Spleen (tissue), 11 donors: ENCODE measurements around the gene MIS18BP1. TPM values are rescaled to one million over a fixed set of nuclear protein-coding genes. Genes with fewer than 3 reads are reported as not detected.

Experiments used
- DNase-seq: peaks from one replicate; pipeline ENCODE4 v3.0.0-alpha.2; 2020
- H3K27ac ChIP-seq, 8 donors: fragments of 200-600 bp; sonication (generic) in 7 of 8; 1 replicate in 4 of 8; 2 replicates in 4 of 8; pipeline versions ENCODE4 v1.5.0 to v1.8.0; 2016 to 2021; ENCODE audit warnings: inconsistent platforms in 4 of 8, mild to moderate bottlenecking in 4 of 8, moderate library complexity in 1 of 8
- H3K27me3 ChIP-seq, 7 donors: fragments of 200-600 bp; sonication (generic) in 6 of 7; replicated peaks in 1 of 7; 1 replicate in 4 of 7; 2 replicates in 3 of 7; pipeline versions ENCODE4 v1.5.0 to v1.8.0; 2016 to 2021; ENCODE audit warnings: inconsistent platforms in 3 of 7, mild to moderate bottlenecking in 1 of 7
- H3K36me3 ChIP-seq, 6 donors: fragments of 200-600 bp; sonication (generic) in 5 of 6; 1 replicate in 4 of 6; 2 replicates in 2 of 6; pipeline versions ENCODE4 v1.5.0 to v1.8.0; 2016 to 2021; ENCODE audit warnings: inconsistent platforms in 2 of 6
- H3K4me1 ChIP-seq, 6 donors: fragments of 200-600 bp; sonication (generic) in 5 of 6; 1 replicate in 3 of 6; 2 replicates in 3 of 6; pipeline versions ENCODE4 v1.5.0 to v1.8.0; 2016 to 2021; ENCODE audit warnings: inconsistent platforms in 3 of 6
- H3K4me3 ChIP-seq, 8 donors: fragments of 200-600 bp; sonication (generic) in 7 of 8; 1 replicate in 4 of 8; 2 replicates in 4 of 8; pipeline versions ENCODE4 v1.5.0 to v1.8.0; 2016 to 2021; ENCODE audit warnings: inconsistent platforms in 4 of 8, mild to moderate bottlenecking in 4 of 8, moderate library complexity in 2 of 8
- H3K9me3 ChIP-seq, 8 donors: fragments of 200-600 bp; sonication (generic) in 7 of 8; 1 replicate in 4 of 8; 2 replicates in 4 of 8; pipeline versions ENCODE4 v1.5.0 to v1.8.0; 2016 to 2021; ENCODE audit warnings: inconsistent platforms in 4 of 8
- POLR2A ChIP-seq, 3 donors: fragments of 450-650 bp; IDR thresholded peaks; one replicate each; pipeline ENCODE4 v1.5.1; 2017; ENCODE audit warnings: antibody characterized with exemption in 3 of 3, mild to moderate bottlenecking in 1 of 3
- POLR2AphosphoS5 ChIP-seq, 3 donors: sonication (generic); formaldehyde crosslinking; IDR thresholded peaks; one replicate each; pipeline ENCODE4 v1.5.1; 2017; ENCODE audit warnings: antibody characterized with exemption in 3 of 3
- WGBS, 5 donors: extraction: QIAGEN DNeasy Blood & Tissue Kit in 3 of 5; methylation state at CpG; one replicate each; pipeline versions ENCODE4 v1.1.5 to v1.1.7; 2013 to 2018; 5-methylcytosine and 5-hydroxymethylcytosine counted together
- intact Hi-C: fragments of 100-400 bp; cut with DNase I; formaldehyde crosslinking; loops from one replicate; pipeline ENCODE4 v1.15.0; 2023; ENCODE audit warnings: low total_unique reads
- polyA plus RNA-seq, 3 donors: library from polyadenylated mRNA; stranded (reverse); fragments of 200-250 nt; gene quantifications; one replicate each; pipeline ENCODE4 v1.2.1, GENCODE V29; 2013
- total RNA-seq, 7 donors: library from RNA; depleted of rRNA in 3 of 7; stranded (reverse); fragments of >200 nt in 3 of 7; fragmentation: NEBNext Ultra II Directional in 4 of 7; extraction: Animal tissue kit (Norgen Biotek cat#: 25700) in 4 of 7; gene quantifications; one replicate each; pipeline versions ENCODE4 v1.1.0 to v1.2.1, GENCODE V29; 2016 to 2021
- TF ChIP-seq, protein P1 (sequence below), 11 experiments: fragments of 200-600 bp in 7 of 11; fragments of 450-650 bp in 4 of 11; sonication (generic) in 4 of 11; IDR thresholded peaks in 8 of 11; conservative IDR thresholded peaks in 3 of 11; 1 replicate in 7 of 11; 2 replicates in 4 of 11; pipeline versions ENCODE4 v1.4.0 to v1.8.0; 2016 to 2021; ENCODE audit warnings: antibody characterized with exemption in 11 of 11, inconsistent platforms in 4 of 11, mild to moderate bottlenecking in 1 of 11
- donor health status: healthy with polysubstance abuse.
- donor health status: DM: no; HTN: no; CAD: no; lungs with moderate emphysema.
- donor health status: DM: no; HTN: no; CAD: no.
- donor health status: Bipolar disorder and iron deficiency.
- donor health status: healthy.
- donor health status: DM: no; HTN: no; CAD: no.
- donor health status: DM: yes; HTN: yes; CAD: no.

The MIS18BP1 gene
- total and polyA plus RNA-seq, 10 donors = 12.8 to 86.3 (median 44.8) TPM

DNA sequence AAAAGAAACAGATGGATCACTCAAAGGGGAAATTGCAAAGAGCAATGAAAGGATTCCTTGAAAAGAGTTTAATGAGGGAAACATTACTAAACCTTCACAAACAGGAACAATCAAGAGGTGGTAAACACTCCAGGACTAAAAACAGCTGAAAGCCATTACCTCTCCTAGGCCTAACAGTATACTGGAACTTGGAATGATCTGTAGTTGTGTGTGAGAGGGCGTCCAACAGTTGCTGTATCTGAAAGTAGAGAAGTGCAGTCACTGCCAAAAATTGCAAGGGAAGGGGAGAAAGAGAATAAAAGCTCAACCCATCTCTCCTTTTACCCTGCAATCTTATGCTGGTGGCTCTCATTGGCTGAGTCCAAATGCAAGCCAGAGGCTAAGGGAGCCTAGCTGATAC is 17.0 kb upstream of the MIS18BP1 start:
- no peaks in the 10 kb centered on the region for H3K36me3 ChIP-seq
- 69 to 95% (median 80%) methylated on average over 1 of the region's 1 CpG for WGBS, 5 donors
- H3K4me3 ChIP-seq = no peak overlapping the region
- H3K4me1 ChIP-seq = no peaks in the 10 kb centered on the region
- no peak for DNase-seq
- TF ChIP-seq, protein P1, sequence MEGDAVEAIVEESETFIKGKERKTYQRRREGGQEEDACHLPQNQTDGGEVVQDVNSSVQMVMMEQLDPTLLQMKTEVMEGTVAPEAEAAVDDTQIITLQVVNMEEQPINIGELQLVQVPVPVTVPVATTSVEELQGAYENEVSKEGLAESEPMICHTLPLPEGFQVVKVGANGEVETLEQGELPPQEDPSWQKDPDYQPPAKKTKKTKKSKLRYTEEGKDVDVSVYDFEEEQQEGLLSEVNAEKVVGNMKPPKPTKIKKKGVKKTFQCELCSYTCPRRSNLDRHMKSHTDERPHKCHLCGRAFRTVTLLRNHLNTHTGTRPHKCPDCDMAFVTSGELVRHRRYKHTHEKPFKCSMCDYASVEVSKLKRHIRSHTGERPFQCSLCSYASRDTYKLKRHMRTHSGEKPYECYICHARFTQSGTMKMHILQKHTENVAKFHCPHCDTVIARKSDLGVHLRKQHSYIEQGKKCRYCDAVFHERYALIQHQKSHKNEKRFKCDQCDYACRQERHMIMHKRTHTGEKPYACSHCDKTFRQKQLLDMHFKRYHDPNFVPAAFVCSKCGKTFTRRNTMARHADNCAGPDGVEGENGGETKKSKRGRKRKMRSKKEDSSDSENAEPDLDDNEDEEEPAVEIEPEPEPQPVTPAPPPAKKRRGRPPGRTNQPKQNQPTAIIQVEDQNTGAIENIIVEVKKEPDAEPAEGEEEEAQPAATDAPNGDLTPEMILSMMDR (IDR thresholded peaks at IDR 0.05 in 8 of 11, conservative IDR thresholded peaks at IDR 0.05 in 3 of 11) = no peak
- TF ChIP-seq POLR2A (IDR thresholded peaks at IDR 0.05) = no peak
- TF ChIP-seq POLR2AphosphoS5 (IDR thresholded peaks at IDR 0.05) = no peak
- H3K27me3 ChIP-seq = no peaks in the 10 kb centered on the region
- no peaks in the 10 kb centered on the region for H3K9me3 ChIP-seq
- intact Hi-C loops = no loop called here
- H3K27ac ChIP-seq = no peak overlapping the region

DNA sequence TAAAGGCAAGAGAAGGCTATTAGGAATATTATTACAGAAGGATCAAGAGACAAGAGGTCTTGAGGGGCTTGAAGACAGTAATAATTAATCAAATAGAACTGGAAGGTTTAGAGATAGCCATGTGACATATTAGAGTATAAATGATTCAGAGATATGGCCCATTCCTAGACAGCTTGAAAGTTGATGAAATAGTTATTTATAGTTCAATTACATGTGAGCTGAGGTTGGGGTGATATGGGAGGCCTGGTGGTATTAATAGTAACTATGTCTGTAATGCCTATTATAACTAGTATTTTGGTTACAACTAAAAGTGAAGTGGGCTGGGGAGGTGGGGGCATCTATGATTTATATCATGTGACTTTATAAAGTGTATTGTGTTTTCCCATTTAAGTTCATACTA is 14.1 kb upstream of the MIS18BP1 start:
- TF ChIP-seq, protein P1 (IDR thresholded peaks at IDR 0.05 in 8 of 11, conservative IDR thresholded peaks at IDR 0.05 in 3 of 11) = no peak
- TF ChIP-seq POLR2AphosphoS5 (IDR thresholded peaks at IDR 0.05) (no peak), POLR2A (IDR thresholded peaks at IDR 0.05) (no peak)
- no peaks in the 10 kb centered on the region for H3K4me1 ChIP-seq
- DNase-seq = no peak
- no peak overlapping the region for H3K4me3 ChIP-seq
- intact Hi-C loops = no loop called here
- no peaks in the 10 kb centered on the region for H3K9me3 ChIP-seq
- H3K36me3 ChIP-seq = no peaks in the 10 kb centered on the region
- no peak overlapping the region for H3K27ac ChIP-seq
- no peaks in the 10 kb centered on the region for H3K27me3 ChIP-seq

DNA sequence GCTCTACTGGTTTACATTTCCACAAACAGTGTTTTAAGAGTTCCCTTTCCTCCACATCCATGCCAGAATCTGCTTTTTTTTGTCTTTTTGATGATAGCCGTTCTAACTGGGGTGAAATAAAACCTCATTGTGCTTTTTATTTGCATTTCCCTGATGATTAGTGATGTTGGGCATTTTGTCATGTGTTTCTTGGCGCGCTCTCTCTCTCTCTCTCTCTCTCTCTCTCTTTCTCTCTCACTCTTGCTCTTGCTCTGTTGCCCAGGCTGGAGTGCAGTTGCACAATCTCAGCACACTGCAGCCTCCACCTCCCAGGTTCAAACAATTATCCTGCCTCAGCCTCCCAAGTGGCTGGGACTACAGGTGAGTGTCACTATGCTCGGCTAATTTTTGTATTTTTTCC is 9.6 kb upstream of the MIS18BP1 start:
- TF ChIP-seq POLR2A (IDR thresholded peaks at IDR 0.05) = no peak
- TF ChIP-seq, protein P1 (IDR thresholded peaks at IDR 0.05 in 8 of 11, conservative IDR thresholded peaks at IDR 0.05 in 3 of 11) = no peak
- no peak for TF ChIP-seq POLR2AphosphoS5 (IDR thresholded peaks at IDR 0.05)
- WGBS, 5 donors = 90 to 92% (median 91%) methylated on average over 4 of the region's 4 CpGs

DNA sequence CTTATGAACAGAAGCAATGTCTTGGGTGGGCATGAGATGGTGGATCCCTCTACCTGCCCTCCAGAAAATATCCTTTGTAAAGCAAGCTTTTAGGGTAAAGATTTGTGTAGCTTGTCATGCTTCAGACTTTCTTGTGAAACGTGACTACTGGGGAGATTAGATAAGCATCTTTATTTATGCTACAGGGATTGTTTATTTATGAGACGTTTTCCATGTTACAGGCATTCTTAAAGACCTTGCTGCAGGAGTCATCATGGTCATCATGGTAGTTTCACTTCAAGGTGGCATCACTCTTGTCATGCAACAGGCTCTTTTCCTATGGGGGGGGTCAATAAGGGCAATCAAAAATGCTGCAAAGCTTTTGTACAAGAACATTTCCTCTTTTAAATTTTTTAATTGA is 8.2 kb upstream of the MIS18BP1 start:
- TF ChIP-seq, protein P1 (IDR thresholded peaks at IDR 0.05 in 8 of 11, conservative IDR thresholded peaks at IDR 0.05 in 3 of 11) = no peak
- TF ChIP-seq POLR2AphosphoS5 (IDR thresholded peaks at IDR 0.05) (no peak), POLR2A (IDR thresholded peaks at IDR 0.05) (no peak)
- WGBS, 5 donors = 63 to 72% (median 64%) methylated on average over 2 of the region's 2 CpGs
- Histone ChIP-seq H3K27me3 (no peaks in the 10 kb centered on the region), H3K27ac (no peak overlapping the region), H3K4me1 (no peaks in the 10 kb centered on the region), H3K9me3 (peaks cover 6 to 43% (median 37%) of the 10 kb centered on the region in 8 donors), H3K4me3 (no peak overlapping the region), H3K36me3 (no peaks in the 10 kb centered on the region)
- DNase-seq = no peak
- intact Hi-C loops = no loop called here

More for the DNA sequence above, 9.6 kb upstream of the MIS18BP1 start:
- intact Hi-C loops = no loop called here
- H3K4me3 ChIP-seq = no peak overlapping the region
- H3K4me1 ChIP-seq = no peaks in the 10 kb centered on the region
- H3K9me3 ChIP-seq = peaks cover 6 to 30% (median 27%) of the 10 kb centered on the region in 8 donors
- no peak overlapping the region for H3K27ac ChIP-seq
- H3K27me3 ChIP-seq = no peaks in the 10 kb centered on the region
- no peaks in the 10 kb centered on the region for H3K36me3 ChIP-seq
- no peak for DNase-seq
